Measurements from ENCODE around the gene ERN1.
"Not testable (repeated sequence)": the region's sequence is repeated elsewhere in the genome, so short reads cannot be mapped to it uniquely, and the experiment has no call there.

Gene ERN1

GRCh38 chr17:64129765-64130558 lies at the start of gene ERN1:
TSS of gene ERN1 (minus strand) at chr17:64130144. CDS start at chr17:64130029, 115 bp downstream.
- DNase-seq = peak; percentile 90 to 91

- not testable (repeated sequence) for DNase-seq
Measured at GRCh38 chr17:64179024-64179423, 49.1 kb upstream of the ERN1 start.

GRCh38 chr17:64178011-64178825 lies 48.3 kb upstream of the ERN1 start:
- no peak for DNase-seq

- DNase-seq = no peak
Measured at GRCh38 chr17:64177311-64178010, 47.5 kb upstream of the ERN1 start.

DNA sequence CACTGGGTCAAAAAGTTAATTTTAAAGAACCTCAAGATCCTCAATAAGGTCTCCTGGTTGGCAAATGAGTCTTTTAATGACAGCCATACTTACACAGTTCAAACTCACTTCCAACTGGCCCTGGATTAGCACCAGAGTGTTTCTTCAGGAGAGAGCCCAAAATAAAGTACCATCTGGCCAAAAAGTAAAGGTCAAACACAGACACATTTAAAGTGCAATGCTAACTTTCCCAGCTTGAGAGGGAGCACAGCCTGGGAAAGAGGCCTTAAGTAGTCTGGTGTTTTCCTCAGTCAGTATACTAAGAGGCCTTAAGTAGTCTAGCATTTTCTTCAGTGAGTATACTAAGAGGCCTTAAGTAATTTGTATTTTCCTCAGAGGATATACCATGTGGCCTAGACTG lies 46.6 kb upstream of the ERN1 start:
- no peak for DNase-seq

DNA sequence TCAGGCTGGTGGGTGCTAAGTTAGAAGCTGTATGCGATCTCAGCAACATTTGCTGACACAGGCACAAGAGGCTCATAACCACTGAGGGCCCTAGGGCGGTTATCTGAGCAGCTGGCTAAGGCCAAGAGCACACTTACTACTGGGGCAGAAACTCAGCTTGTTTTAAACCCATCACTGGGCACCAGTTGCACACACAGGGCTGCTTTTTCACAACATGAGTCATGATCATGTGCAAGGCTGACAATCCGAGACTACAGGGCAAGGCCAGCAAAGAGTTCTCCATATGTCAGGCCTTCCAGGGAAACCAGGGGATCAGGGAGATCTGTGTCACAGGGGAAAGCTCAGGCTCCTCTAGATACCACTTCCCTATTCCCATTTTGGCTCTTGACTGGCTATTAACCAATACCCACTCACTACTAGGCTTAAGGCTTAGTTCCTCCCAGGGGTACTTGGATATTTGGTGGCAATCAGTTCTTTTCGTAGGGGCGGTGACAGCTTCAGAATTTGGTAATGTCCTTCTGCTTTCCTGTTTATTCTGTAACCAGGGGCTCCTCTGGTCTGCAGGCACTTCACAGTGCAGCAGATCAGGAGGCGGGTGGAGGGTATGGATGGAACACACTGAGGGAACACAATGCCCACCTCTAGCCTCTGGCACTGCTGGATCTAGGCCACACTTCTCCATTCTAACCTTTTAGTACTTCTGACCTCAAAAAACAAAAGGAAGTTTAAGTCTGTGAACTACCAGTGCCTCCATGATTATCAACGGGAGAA lies 44.9 kb upstream of the ERN1 start:
- peak; percentile 3 to 73 for DNase-seq

DNA sequence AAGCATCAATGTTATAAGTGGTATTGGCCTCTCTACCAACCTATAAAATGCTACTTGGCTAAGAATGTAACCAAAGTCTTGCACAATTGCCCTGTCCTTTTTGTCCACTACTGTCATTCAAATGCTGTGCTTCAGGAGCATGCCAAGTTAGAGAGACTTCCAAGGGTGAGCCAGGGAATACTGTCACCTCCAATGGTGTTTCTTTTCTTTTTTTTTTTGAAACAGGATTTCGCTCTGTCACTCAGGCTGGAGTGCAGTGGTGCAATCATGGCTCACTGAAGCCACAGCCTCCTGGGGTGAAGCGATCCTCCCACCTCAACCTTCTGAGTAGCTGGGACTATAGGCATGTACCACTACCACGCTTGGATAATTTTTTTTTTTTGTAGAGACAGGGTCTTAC lies 43.7 kb upstream of the ERN1 start:
- no peak for DNase-seq

- no peak for DNase-seq
Measured at GRCh38 chr17:64172510-64172909, 42.6 kb upstream of the ERN1 start.

GRCh38 chr17:64171041-64171440 lies 41.1 kb upstream of the ERN1 start:
- DNase-seq = no peak

DNA sequence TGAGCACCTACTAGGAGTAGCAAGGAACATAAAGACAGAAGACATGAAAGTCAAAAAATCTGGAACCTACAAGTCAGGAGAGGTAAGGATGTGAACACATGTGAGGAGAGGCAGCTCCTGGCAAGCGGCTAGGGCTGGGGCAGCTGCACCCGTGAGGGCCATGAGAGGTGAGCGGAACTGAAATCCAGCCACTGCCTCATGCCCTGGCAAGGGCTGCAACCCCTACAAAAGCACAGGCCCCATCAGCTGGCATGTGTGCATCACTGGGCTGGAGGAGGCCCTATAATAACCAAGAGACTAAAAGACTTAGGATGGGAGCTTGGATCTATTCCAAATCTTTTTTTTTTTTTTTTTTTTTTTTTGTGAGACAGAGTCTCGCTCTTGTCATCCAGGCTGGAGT lies 40.3 kb upstream of the ERN1 start:
- no peak for DNase-seq

GRCh38 chr17:64167666-64168065 lies 37.7 kb upstream of the ERN1 start:
- not testable (repeated sequence) for DNase-seq

GRCh38 chr17:64166876-64167275 lies 36.9 kb upstream of the ERN1 start:
- no peak for DNase-seq

- DNase-seq = no peak
Measured at GRCh38 chr17:64165347-64165746, 35.4 kb upstream of the ERN1 start.

- no peak for DNase-seq
Measured at GRCh38 chr17:64164596-64165285, 34.8 kb upstream of the ERN1 start.

DNA sequence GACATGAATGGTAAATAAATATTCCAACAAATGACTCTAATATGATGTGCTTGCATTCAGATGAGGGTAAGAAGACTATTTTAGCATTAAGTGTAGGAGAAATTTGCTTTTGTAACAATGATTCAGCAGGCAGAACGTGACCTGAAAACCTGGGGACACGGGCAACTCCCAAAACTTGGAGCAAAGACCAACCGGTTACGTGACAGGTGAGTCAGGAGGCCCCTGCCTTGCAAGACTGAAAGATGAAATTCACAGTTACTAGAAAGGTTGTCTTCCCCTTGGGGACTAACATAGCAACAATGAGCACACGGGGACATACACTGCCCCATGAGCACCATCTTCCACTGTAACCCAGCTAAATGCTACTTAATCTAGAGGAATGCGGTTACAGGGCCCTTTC lies 33.5 kb upstream of the ERN1 start:
- DNase-seq = no peak

DNA sequence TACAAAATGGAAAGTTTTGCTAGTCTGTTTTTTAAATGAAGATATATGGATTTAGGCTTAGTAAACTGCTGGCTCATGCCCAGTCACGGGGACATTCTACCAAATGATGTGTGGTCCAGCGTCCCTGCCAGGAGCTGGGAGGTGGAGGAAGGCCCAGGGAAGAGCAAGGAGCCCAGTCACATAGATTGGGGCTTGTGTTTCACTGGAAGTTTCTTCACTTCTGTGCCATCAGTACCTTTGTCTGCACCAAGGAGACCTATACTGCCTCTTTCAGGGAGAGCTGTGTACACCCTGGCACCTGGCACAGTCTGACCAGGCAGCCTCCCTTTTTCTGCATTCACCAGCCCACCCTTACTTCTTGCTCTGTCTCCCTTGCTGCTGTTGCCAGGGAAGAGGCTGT lies 32.6 kb upstream of the ERN1 start:
- DNase-seq = no peak

- DNase-seq = no peak
Measured at GRCh38 chr17:64161380-64162176, 31.6 kb upstream of the ERN1 start.

DNA sequence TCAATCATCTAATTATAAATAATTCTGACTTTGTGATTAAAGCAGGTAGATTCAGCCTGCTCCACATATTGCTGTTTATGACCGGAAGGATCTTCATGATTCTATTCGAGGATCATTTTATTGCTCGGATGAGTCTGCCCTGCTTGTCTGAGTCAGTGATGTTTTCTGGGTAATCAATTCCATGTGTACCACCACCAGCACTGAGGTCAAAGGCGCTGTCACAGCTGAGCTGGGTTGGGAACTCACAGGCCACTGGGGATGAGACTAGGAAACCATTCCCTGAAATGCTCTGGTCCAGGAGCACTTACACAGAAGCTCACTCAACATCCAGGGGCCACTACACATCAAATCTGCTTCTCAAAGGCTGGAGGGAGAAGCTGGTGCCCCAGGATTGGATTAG lies 30.4 kb upstream of the ERN1 start:
- no peak for DNase-seq

- DNase-seq = no peak
Measured at GRCh38 chr17:64158831-64159590, 29.1 kb upstream of the ERN1 start.

DNA sequence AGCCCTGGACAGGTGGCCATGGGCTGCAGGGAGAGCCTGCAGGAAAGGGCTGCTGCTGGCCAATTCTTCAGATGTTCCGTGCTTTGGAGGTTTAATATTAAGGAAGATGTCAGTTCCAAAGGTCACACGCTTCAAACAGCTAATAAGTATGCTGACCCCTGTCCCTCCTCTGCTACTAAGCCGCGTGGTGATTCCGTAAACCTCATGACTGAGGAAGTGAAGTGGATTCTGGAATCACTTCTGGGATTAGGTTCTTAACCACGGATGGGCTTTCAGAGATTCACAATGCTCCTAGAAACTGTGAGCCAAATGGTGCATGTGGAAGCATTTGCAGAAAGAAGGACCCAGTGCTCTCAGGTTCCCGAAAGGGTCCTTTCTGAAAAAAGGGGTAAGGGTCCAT lies 28.5 kb upstream of the ERN1 start:
- DNase-seq = no peak

All from CD4-positive, alpha-beta T cell treated with Interleukin-1 beta for 1 hour (primary cell).